Transverse colon (tissue), 4 donors: ENCODE data around the gene PPARA. TPM values are rescaled to one million over a fixed set of nuclear protein-coding genes. Genes with fewer than 3 reads are reported as not detected.

Experiments used
- DNase-seq: peaks from one replicate; pipeline ENCODE4 v3.0.0-alpha.2; 2019
- H3K27ac ChIP-seq, 4 donors: fragments of 200-600 bp; sonication (generic); 2 replicates each; pipeline ENCODE4 v1.5.1; 2016 to 2018; ENCODE audit warnings: inconsistent platforms in 4 of 4
- H3K27me3 ChIP-seq: fragments of 200-600 bp; sonication (generic); 2 replicates; pipeline ENCODE4 v1.5.1; 2017; ENCODE audit warnings: inconsistent platforms
- H3K36me3 ChIP-seq, 4 donors: fragments of 200-600 bp; sonication (generic); 2 replicates each; pipeline ENCODE4 v1.5.1; 2017 to 2019; ENCODE audit warnings: inconsistent platforms in 4 of 4
- H3K4me1 ChIP-seq, 4 donors: fragments of 200-600 bp; sonication (generic); 2 replicates each; pipeline ENCODE4 v1.5.1; 2017 to 2020; ENCODE audit warnings: inconsistent platforms in 4 of 4
- H3K4me3 ChIP-seq, 4 donors: fragments of 200-600 bp; sonication (generic); 1 replicate in 1 of 4; 2 replicates in 3 of 4; pipeline versions ENCODE4 v1.5.1 to v1.6.1; 2017 to 2019; ENCODE audit warnings: inconsistent platforms in 4 of 4
- H3K9me3 ChIP-seq, 2 donors: fragments of 200-600 bp; sonication (generic); 2 replicates each; pipeline ENCODE4 v1.5.1; 2017 to 2019; ENCODE audit warnings: inconsistent platforms in 2 of 2
- CTCF ChIP-seq, 5 experiments: fragments of 200-600 bp in 3 of 5; fragments of 450-650 bp in 2 of 5; sonication (generic) in 3 of 5; IDR thresholded peaks; 1 replicate in 2 of 5; 2 replicates in 3 of 5; pipeline ENCODE4 v1.5.1; 2016 to 2017; ENCODE audit warnings: antibody characterized with exemption in 5 of 5, inconsistent platforms in 3 of 5, mild to moderate bottlenecking in 2 of 5, moderate library complexity in 1 of 5
- EP300 ChIP-seq: sonication (generic); formaldehyde crosslinking; IDR thresholded peaks from one replicate; pipeline ENCODE4 v1.6.1; 2017; ENCODE audit warnings: antibody characterized with exemption, low read depth
- POLR2A ChIP-seq: fragments of 450-650 bp; IDR thresholded peaks from one replicate; pipeline ENCODE4 v1.6.1; 2016; ENCODE audit warnings: antibody characterized with exemption, mild to moderate bottlenecking, moderate library complexity
- POLR2AphosphoS5 ChIP-seq, 3 donors: sonication (generic); formaldehyde crosslinking; IDR thresholded peaks; one replicate each; pipeline ENCODE4 v1.6.1; 2016; ENCODE audit warnings: antibody characterized with exemption in 3 of 3
- WGBS, 2 donors: methylation state at CpG; one replicate each; pipeline ENCODE4 v1.1.5; 2018; ENCODE audit warnings: low coverage in 1 of 2; 5-methylcytosine and 5-hydroxymethylcytosine counted together
- in situ Hi-C, 4 donors: fragments of 200-750 bp; cut with MboI; loops; one replicate each; pipeline versions ENCODE4 v1.15.0 to v1.15.1; 2017; ENCODE audit warnings: low sequenced_read_pairs in 3 of 4, low pct_ligation_motif_present in 1 of 4, low pct_unique_long_range_greater_than_20kb in 1 of 4
- intact Hi-C: fragments of 100-400 bp; cut with DNase I; formaldehyde crosslinking; loops from one replicate; pipeline ENCODE4 v1.15.1; 2023; ENCODE audit warnings: low total_unique reads
- total RNA-seq, 4 donors: library from RNA; depleted of rRNA; stranded (reverse); fragments of >200 nt; gene quantifications; one replicate each; pipeline ENCODE4 v1.1.0, GENCODE V29; 2016

Gene PPARA
- total RNA-seq, 4 donors from 2014 or later: 52.0 to 88.1 (median 74.7) TPM

DNA sequence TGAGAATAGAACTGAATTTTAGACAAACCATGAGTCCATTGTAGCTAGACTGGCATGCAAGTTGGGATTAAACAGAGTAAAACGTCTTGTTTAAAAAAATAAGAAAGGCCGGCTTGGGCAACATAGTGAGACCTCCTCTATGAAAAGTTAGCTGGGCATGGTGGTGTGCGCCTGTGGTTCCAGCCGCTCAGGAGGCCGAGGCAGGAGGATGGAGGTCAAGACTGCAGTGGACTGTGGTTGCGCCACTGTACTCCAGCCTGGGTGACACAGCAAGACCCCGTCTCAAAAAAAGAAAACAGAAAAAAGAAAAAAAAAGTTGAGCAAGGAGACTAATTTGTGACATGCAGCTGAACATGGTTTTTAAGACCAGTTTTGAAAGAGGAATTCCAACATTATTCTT is 76.3 kb downstream of the PPARA start:
- Histone ChIP-seq H3K36me3 (peaks cover 0 to 11% (median 0%) of the 10 kb centered on the region in 4 donors), H3K27ac (no peak overlapping the region), H3K9me3 (no peaks in the 10 kb centered on the region), H3K4me3 (no peak overlapping the region), H3K4me1 (no peaks in the 10 kb centered on the region), H3K27me3 (no peaks in the 10 kb centered on the region)
- no peak for TF ChIP-seq CTCF (IDR thresholded peaks at IDR 0.05)
- no peak for TF ChIP-seq POLR2AphosphoS5 (IDR thresholded peaks at IDR 0.05)
- TF ChIP-seq POLR2A: no peak
- no peak for TF ChIP-seq EP300
- intact Hi-C loops: no loop called here
- in situ Hi-C loops: no loop called here
- DNase-seq: no peak
- 95 to 97% methylated on average over 7 of the region's 7 CpGs for WGBS, 2 donors

DNA sequence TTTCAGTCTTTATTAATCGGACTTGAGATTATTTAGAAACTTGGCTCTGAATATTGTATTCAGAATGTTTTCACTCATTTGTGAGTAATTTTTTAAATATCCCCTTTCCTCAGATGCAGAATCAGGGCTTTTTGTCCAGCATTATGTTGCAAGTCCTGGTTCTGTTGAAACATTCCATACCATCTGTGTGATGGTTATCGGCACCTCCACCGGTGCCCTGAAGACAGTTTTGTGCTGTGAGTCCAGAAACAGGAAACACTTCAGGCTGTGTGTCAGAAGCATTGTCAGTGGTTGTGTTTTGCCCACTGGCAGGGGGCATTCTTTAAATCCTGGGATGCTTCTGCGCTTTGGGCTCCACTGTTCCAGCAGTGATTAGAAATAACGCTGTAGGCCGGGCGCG is 79.4 kb downstream of the PPARA start:
- H3K27ac ChIP-seq: no peak overlapping the region
- no peak overlapping the region for H3K4me3 ChIP-seq
- DNase-seq: no peak
- no peaks in the 10 kb centered on the region for H3K27me3 ChIP-seq
- peaks cover 0 to 8% (median 0%) of the 10 kb centered on the region in 4 donors for H3K36me3 ChIP-seq
- TF ChIP-seq EP300 (no peak), CTCF (IDR thresholded peaks at IDR 0.05) (no peak), POLR2AphosphoS5 (IDR thresholded peaks at IDR 0.05) (no peak), POLR2A (no peak)
- peaks cover 0 to 7% (median 0%) of the 10 kb centered on the region in 4 donors for H3K4me1 ChIP-seq
- 80 to 94% methylated on average over 3 to 8 of the region's 8 CpGs for WGBS, 2 donors
- intact Hi-C loops: no loop called here
- in situ Hi-C loops: no loop called here
- no peaks in the 10 kb centered on the region for H3K9me3 ChIP-seq

DNA sequence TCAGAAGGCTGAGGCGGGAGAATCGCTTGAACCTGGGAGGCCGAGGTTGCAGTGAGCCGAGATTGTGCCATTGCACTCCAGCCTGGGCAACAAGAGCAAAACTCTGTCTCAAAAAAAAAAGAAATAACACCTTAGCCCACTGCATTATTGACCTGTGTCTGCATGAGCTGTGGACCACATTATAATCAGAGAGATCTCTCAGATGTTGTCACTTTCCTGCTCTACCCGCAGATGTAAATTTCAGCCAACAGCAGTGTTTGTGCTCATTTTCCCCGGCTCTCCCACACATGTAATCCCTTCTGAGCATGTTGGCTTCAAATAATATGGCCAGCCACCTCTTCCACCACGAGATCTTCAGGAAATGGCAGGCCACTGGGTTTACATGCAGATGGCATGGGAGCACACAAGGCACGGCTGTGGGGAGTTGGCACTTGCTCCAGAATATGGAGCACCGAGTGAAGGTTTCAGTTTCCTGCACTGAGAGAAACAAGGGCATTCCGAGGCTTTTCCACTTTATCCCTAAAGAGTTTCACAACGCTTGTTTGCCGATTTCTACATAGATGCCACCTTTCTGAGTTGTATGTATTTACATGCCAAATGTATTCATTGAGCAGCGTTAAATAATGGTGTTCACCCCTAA is 80.1 kb downstream of the PPARA start:
- Histone ChIP-seq H3K9me3 (no peaks in the 10 kb centered on the region), H3K27ac (no peak overlapping the region), H3K4me1 (peaks cover 0 to 7% (median 0%) of the 10 kb centered on the region in 4 donors), H3K27me3 (no peaks in the 10 kb centered on the region), H3K36me3 (peaks cover 0 to 11% (median 0%) of the 10 kb centered on the region in 4 donors), H3K4me3 (no peak overlapping the region)
- intact Hi-C loops (no loop called here), in situ Hi-C loops (no loop called here)
- DNase-seq: no peak
- 85 to 96% methylated on average over 4 to 13 of the region's 13 CpGs for WGBS, 2 donors
- TF ChIP-seq CTCF (IDR thresholded peaks at IDR 0.05) (no peak), POLR2AphosphoS5 (IDR thresholded peaks at IDR 0.05) (no peak), POLR2A (no peak), EP300 (no peak)

GRCh38 chr22:46233231-46233630 is 82.9 kb downstream of the PPARA start:
- TF ChIP-seq CTCF (IDR thresholded peaks at IDR 0.05): no peak
- TF ChIP-seq POLR2AphosphoS5 (IDR thresholded peaks at IDR 0.05): no peak
- TF ChIP-seq EP300: no peak
- TF ChIP-seq POLR2A: no peak
- 57 to 71% methylated on average over 3 to 9 of the region's 9 CpGs for WGBS, 2 donors
- intact Hi-C loops: no loop called here
- peak overlapping the region in 2 of 4 donors; percentile 12 to 53 for H3K27ac ChIP-seq
- H3K9me3 ChIP-seq: no peaks in the 10 kb centered on the region
- H3K36me3 ChIP-seq: peaks cover 0 to 24% (median 2%) of the 10 kb centered on the region in 4 donors
- peaks cover 0 to 10% (median 0%) of the 10 kb centered on the region in 4 donors for H3K4me1 ChIP-seq
- no peaks in the 10 kb centered on the region for H3K27me3 ChIP-seq
- DNase-seq: no peak
- in situ Hi-C loops: no loop called here
- no peak overlapping the region for H3K4me3 ChIP-seq
